Esophagus squamous epithelium (tissue), 4 donors: ENCODE results near the gene CATSPER1.

Source experiments
- CTCF ChIP-seq, 6 experiments: fragments of 450-650 bp in 4 of 6; fragments of 200-600 bp in 2 of 6; sonication (generic) in 2 of 6; IDR thresholded peaks; one replicate each; pipeline ENCODE4 v1.5.1; 2016 to 2019; ENCODE audit warnings: antibody characterized with exemption in 6 of 6, mild to moderate bottlenecking in 4 of 6, moderate library complexity in 4 of 6
- POLR2A ChIP-seq, 4 donors: fragments of 450-650 bp; IDR thresholded peaks; one replicate each; pipeline ENCODE4 v1.6.1; 2017; ENCODE audit warnings: antibody characterized with exemption in 4 of 4, mild to moderate bottlenecking in 4 of 4, moderate library complexity in 3 of 4

GRCh38 chr11:65977621-65978390 lies 48.5 kb downstream of the CATSPER1 start:
- TF ChIP-seq POLR2A (IDR thresholded peaks at IDR 0.05) (no peak), CTCF (IDR thresholded peaks at IDR 0.05) (no peak)
